ENCODE measurements around the gene KIAA0232.

- TF ChIP-seq CTCF (conservative IDR thresholded peaks at IDR 0.05 in 1 of 2, IDR thresholded peaks at IDR 0.05 in 1 of 2; ENCODE audit: extremely low read depth in 1 of 2, insufficient read depth in 1 of 2, low read depth in 1 of 2, low read length in 2 of 2) (no peak), EZH2 (IDR thresholded peaks at IDR 0.05; ENCODE audit: borderline replicate concordance, low read length) (no peak)
Observed at GRCh38 chr4:6880691-6881090, 98.2 kb downstream of the KIAA0232 start.

All from mammary epithelial cell (primary cell).